Measurements from ENCODE around the gene NCKIPSD. TPM values are rescaled to one million over a fixed set of nuclear protein-coding genes. Genes with fewer than 3 reads are reported as not detected.
"Not testable (repeated sequence)": the region's sequence is repeated elsewhere in the genome, so short reads cannot be mapped to it uniquely, and the experiment has no call there.

The NCKIPSD gene
- total and polyA plus RNA-seq, 2 experiments from 2014 or later = 19.9 to 22.9 TPM

DNA sequence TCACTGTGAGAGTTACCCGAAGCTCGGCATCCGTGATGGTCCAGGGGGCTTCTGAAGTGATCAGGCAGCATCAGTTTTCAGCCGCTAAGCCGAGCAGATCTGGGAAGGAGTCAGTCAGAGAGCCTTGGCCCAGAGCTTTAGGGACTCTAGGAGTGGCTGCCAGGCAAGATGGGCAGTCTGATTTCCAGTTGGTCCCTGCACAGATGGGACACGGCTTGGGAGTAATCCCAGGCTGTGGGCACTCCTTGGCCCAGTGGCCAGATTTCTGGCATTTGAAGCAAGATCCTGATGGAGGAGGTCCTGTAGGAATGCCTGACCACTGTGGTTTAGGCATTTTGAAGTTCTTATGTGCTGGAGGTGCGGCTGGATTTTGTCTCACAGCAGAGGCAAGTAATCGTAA is 41.8 kb upstream of the NCKIPSD start:
- no peaks in the 10 kb centered on the region for H3K79me2 ChIP-seq
- H3K36me3 ChIP-seq (replicated peaks; ENCODE audit: insufficient read depth, low read depth) = no peaks in the 10 kb centered on the region
- H3K4me3 ChIP-seq = no peak overlapping the region
- no peaks in the 10 kb centered on the region for H4K20me1 ChIP-seq (ENCODE audit: insufficient read depth, poor library complexity, severe bottlenecking)
- TF ChIP-seq CTCF (IDR thresholded peaks at IDR 0.05; ENCODE audit: poor library complexity) (no peak), EZH2phosphoT487 (IDR thresholded peaks at IDR 0.05; ENCODE audit: low read depth, severe bottlenecking, unreplicated experiment) (no peak), EZH2 (IDR thresholded peaks at IDR 0.05; ENCODE audit: borderline replicate concordance) (no peak)
- WGBS (ENCODE audit: low lambda C conversion rate, missing lambda C conversion rate) = 87% methylated on average over 8 of the region's 8 CpGs
- no peaks in the 10 kb centered on the region for H3K9me3 ChIP-seq (ENCODE audit: low read depth)
- H2AFZ ChIP-seq = no peak overlapping the region
- no peaks in the 10 kb centered on the region for H3K27me3 ChIP-seq
- H3K9me2 ChIP-seq (replicated peaks; ENCODE audit: insufficient read depth) = no peaks in the 10 kb centered on the region
- no peak overlapping the region for H3K27ac ChIP-seq
- DNase-seq (ENCODE audit: low spot score) = no peak
- H3K4me1 ChIP-seq (ENCODE audit: insufficient read depth) = peaks cover under 1% of the 10 kb centered on the region
- H3K4me2 ChIP-seq = no peak overlapping the region

- H3K4me3 ChIP-seq; H3K79me2 ChIP-seq; H2AFZ ChIP-seq; DNase-seq (ENCODE audit: low spot score); H3K9me3 ChIP-seq (ENCODE audit: low read depth); H3K36me3 ChIP-seq (replicated peaks; ENCODE audit: insufficient read depth, low read depth); H3K9me2 ChIP-seq (replicated peaks; ENCODE audit: insufficient read depth); H3K4me2 ChIP-seq; H4K20me1 ChIP-seq (ENCODE audit: insufficient read depth, poor library complexity, severe bottlenecking); H3K27me3 ChIP-seq; H3K27ac ChIP-seq: not testable (repeated sequence)
- 93% methylated on average over 8 of the region's 8 CpGs for WGBS (ENCODE audit: low lambda C conversion rate, missing lambda C conversion rate)
- peaks cover 15% of the 10 kb centered on the region for H3K4me1 ChIP-seq (ENCODE audit: insufficient read depth)
Measured at GRCh38 chr3:48725185-48725855, 39.6 kb upstream of the NCKIPSD start.

DNA sequence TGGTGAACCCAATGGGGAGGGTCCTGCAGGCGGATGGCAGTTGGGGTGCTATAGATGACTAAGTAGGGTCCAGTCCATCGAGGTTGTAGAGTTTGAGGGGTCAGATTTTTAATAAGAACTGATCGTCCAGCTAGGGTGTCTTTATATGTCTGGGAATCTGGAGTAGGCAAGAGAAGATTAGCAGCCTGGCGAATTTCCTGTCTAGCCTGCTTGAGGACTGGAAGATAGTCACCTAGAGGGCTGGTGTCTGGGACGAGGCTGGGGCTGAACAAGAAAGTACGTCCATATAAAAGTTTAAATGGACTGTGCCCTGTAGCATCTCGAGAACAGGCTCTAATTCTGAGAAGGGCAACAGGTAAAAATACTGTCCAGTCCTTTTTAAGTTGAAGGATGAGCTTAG is 38.0 kb upstream of the NCKIPSD start:
- H3K9me3 ChIP-seq (ENCODE audit: low read depth) = no peaks in the 10 kb centered on the region
- no peaks in the 10 kb centered on the region for H4K20me1 ChIP-seq (ENCODE audit: insufficient read depth, poor library complexity, severe bottlenecking)
- TF ChIP-seq EZH2 (IDR thresholded peaks at IDR 0.05; ENCODE audit: borderline replicate concordance) (no peak), CTCF (IDR thresholded peaks at IDR 0.05; ENCODE audit: poor library complexity) (no peak), EZH2phosphoT487 (IDR thresholded peaks at IDR 0.05; ENCODE audit: low read depth, severe bottlenecking, unreplicated experiment) (no peak)
- H3K36me3 ChIP-seq (replicated peaks; ENCODE audit: insufficient read depth, low read depth) = no peaks in the 10 kb centered on the region
- H3K79me2 ChIP-seq = no peaks in the 10 kb centered on the region
- peak overlapping the region; percentile 35 for H3K4me2 ChIP-seq
- no peak overlapping the region for H3K4me3 ChIP-seq
- H3K27ac ChIP-seq = peak overlapping the region; percentile 73
- peaks cover 20% of the 10 kb centered on the region for H3K4me1 ChIP-seq (ENCODE audit: insufficient read depth)
- H3K9me2 ChIP-seq (replicated peaks; ENCODE audit: insufficient read depth) = no peaks in the 10 kb centered on the region
- no peak overlapping the region for H2AFZ ChIP-seq
- no peak for DNase-seq (ENCODE audit: low spot score)
- H3K27me3 ChIP-seq = no peaks in the 10 kb centered on the region
- WGBS (ENCODE audit: low lambda C conversion rate, missing lambda C conversion rate) = 91% methylated on average over 7 of the region's 7 CpGs

DNA sequence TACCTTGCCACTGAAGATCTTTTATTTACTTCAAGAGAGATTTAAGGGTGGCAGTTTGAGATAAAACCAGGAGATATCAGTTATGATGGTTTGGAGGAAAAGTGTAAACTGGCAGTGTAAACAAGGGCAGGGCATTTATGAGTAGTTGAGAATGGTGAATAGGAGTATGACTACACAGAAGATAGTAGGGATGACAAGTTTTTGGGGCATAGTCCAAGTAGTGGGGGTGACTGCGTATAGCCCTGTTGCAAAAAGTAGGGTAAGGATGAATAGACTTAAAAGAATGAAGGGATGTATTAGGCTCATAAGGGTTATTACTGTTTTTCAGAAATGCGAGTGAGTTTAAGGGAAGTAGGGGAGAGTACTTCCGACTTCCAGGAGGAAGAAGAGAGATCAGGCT is 37.6 kb upstream of the NCKIPSD start:
- H3K36me3 ChIP-seq (replicated peaks; ENCODE audit: insufficient read depth, low read depth); DNase-seq (ENCODE audit: low spot score); H3K4me3 ChIP-seq; H2AFZ ChIP-seq; H3K79me2 ChIP-seq; H4K20me1 ChIP-seq (ENCODE audit: insufficient read depth, poor library complexity, severe bottlenecking); H3K9me3 ChIP-seq (ENCODE audit: low read depth); H3K27me3 ChIP-seq; H3K9me2 ChIP-seq (replicated peaks; ENCODE audit: insufficient read depth): not testable (repeated sequence)
- peak overlapping the region; percentile 73 for H3K27ac ChIP-seq
- 72% methylated on average over 3 of the region's 3 CpGs for WGBS (ENCODE audit: low lambda C conversion rate, missing lambda C conversion rate)
- peak overlapping the region; percentile 35 for H3K4me2 ChIP-seq
- peaks cover 20% of the 10 kb centered on the region for H3K4me1 ChIP-seq (ENCODE audit: insufficient read depth)

Measured in hepatocyte (in vitro differentiated cells).